Measurements from ENCODE around the gene BMERB1. TPM values are rescaled to one million over a fixed set of nuclear protein-coding genes. Genes with fewer than 3 reads are reported as not detected.

BMERB1 gene
- total and polyA plus RNA-seq, 9 of the 15 experiments (the other 6 are each of a cell fraction or from before 2014, with no cell fraction given): 0.29 to 2.9 (median 0.94) TPM

- TF ChIP-seq E4F1 (CRISPR knock-in tag; IDR thresholded peaks at IDR 0.05; ENCODE audit: borderline replicate concordance): peak; percentile 69; the same call in 1 of the 2 replicates
- peak; percentile 92 for TF ChIP-seq ZNF79 (CRISPR knock-in tag; IDR thresholded peaks at IDR 0.05; ENCODE audit: low read depth)
- peak; percentile 98 for TF ChIP-seq ZNF311 (CRISPR knock-in tag; IDR thresholded peaks at IDR 0.05)
- TF ChIP-seq SMAD3 (CRISPR knock-in tag; conservative IDR thresholded peaks at IDR 0.05): peak; percentile 94
- peak; percentile 94 for TF ChIP-seq HIVEP1 (CRISPR knock-in tag; IDR thresholded peaks at IDR 0.05)
- peak; percentile 63 for TF ChIP-seq MAX (CRISPR knock-in tag; IDR thresholded peaks at IDR 0.05)
- TF ChIP-seq TEAD2 (tag; IDR thresholded peaks at IDR 0.05): 0 out of 2 replicates have a peak, but pooled peaks have one; percentile 44
- TF ChIP-seq CHD2 (IDR thresholded peaks at IDR 0.05; ENCODE audit: low read depth, low read length): peak; percentile 94
- peak in 1 of 2 experiments; percentile 92; a peak in 2 of 4 replicates for TF ChIP-seq TEAD1 (CRISPR knock-in tag; IDR thresholded peaks at IDR 0.05)
- TF ChIP-seq POLR2A (conservative IDR thresholded peaks at IDR 0.05): peak; percentile 93
- TF ChIP-seq PHTF2 (CRISPR knock-in tag; IDR thresholded peaks at IDR 0.05): peak; percentile 45
- peak; percentile 94 for TF ChIP-seq CREB5 (CRISPR knock-in tag; IDR thresholded peaks at IDR 0.05)
- peak; percentile 98 for TF ChIP-seq DMBX1 (CRISPR knock-in tag; IDR thresholded peaks at IDR 0.05; ENCODE audit: borderline replicate concordance)
- peak; percentile 49; the same call in 1 of the 2 replicates for TF ChIP-seq USF1 (CRISPR knock-in tag; IDR thresholded peaks at IDR 0.05)
- TF ChIP-seq OTX1 (CRISPR knock-in tag; IDR thresholded peaks at IDR 0.05): peak; percentile 65; the same call in 1 of the 2 replicates
- TF ChIP-seq HINFP (tag; conservative IDR thresholded peaks at IDR 0.05; ENCODE audit: low read depth): peak; percentile 87
- TF ChIP-seq ZNF165 (CRISPR knock-in tag; IDR thresholded peaks at IDR 0.05; ENCODE audit: borderline replicate concordance): 0 out of 2 replicates have a peak, but pooled peaks have one; percentile 40
- TF ChIP-seq ILK (tag; IDR thresholded peaks at IDR 0.05; ENCODE audit: borderline replicate concordance, low read depth): peak; percentile 84; the same call in 1 of the 2 replicates
- TF ChIP-seq MYC (IDR thresholded peaks at IDR 0.05; ENCODE audit: low read depth, low read length): peak; percentile 85
- TF ChIP-seq MYC (CRISPR knock-in tag; IDR thresholded peaks at IDR 0.05; ENCODE audit: borderline replicate concordance, low read depth): peak; percentile 93; the same call in 1 of the 2 replicates
- peak; percentile 67 for TF ChIP-seq GTF2B (IDR thresholded peaks at IDR 0.05; ENCODE audit: extremely low read depth, insufficient read length)
Measured at GRCh38 chr16:15573896-15574613, 139.7 kb downstream of the BMERB1 start (continued).

Measured in K562 (cell line).